ENCODE results near the gene KCTD19.

Gene KCTD19

DNA sequence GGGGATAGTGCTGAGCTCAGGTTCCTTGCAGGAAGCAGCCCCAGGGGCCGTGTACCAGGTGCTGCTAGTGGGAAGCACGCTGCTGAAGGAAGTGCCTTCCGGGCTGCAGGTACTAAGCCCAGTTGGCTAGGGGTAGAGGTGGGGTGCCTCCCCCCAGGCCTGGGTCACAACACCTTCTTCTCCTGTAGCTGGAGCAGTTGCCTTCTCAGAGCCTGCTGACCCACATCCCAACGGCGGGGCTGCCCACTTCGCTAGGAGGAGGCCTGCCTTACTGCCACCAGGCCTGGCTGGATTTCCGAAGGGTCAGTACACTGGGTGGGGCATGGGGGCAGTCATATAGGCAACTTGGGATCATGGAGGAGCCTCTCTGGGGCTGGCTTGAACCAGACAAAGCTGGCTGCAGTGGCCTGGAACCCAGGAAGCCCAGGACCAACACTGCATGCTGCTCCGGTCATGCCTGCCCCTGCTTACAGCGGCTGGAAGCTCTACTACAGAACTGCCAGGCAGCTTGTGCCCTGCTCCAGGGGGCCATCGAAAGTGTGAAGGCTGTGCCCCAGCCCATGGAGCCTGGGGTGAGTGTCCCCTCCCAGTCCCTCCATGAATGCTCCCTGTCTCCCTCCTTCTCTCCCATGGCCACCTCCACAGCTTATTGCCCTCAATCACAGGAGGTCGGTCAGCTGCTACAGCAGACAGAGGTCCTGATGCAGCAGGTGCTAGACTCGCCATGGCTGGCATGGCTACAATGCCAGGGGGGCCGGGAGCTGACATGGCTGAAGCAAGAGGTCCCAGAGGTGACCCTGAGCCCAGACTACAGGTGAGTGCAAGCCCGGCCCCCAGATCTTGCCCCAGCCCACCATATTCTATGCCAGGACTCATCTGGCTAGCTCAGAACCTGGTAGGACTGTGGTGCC, 44.8 kb downstream of the KCTD19 start:
- DNase-seq, result no peak

GRCh38 chr16:67280090-67281015, 46.2 kb downstream of the KCTD19 start:
- no peak for DNase-seq

DNA sequence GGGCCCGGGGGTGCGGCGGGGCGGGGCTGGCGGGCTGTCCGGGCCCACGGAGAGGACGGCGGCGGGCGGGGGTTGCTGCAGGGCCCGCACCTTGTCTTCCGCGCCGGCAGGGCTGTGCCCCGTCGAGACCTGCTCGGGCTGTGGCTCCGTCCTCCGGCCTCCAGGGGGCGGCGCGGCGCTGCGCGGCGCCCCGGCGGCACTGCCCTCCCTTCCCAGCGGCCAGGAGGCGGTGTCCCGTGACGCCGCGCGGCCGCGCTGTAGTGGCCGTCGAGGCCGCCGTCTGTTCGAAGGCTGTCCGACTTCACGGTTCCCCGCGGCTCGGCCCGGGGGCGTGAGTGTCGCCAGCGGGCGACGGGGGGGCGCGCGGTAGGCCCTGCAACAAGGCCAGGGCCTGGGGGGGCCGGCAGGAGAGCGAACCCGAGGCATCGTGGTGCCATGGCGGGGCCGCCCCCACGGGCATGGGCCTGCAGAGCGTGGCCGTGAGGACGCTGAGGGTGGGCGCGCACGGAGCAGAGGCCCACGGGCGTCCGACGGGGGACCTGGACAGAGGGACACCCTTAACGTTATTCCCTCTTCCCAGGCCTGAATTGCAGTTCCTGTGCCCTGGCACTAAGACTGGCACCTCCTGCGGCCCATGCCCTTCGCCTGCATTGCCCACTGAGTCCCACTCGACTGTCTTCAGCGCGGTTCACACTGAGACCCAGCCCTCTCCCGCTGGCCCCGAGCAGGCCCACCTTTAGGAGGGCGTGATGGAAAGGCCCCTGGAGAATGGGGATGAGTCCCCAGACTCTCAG, 47.0 kb downstream of the KCTD19 start, which contains the start of gene PLEKHG4:
TSS of gene PLEKHG4 (plus strand) at position 237 of the 794 bp plus-strand sequence. CDS start at position 750, 513 bp downstream.
- DNase-seq, result peak; percentile 67 to 76

- DNase-seq, result peak; percentile 31 to 39
Measured at GRCh38 chr16:67278773-67279295, 47.7 kb downstream of the KCTD19 start.

- DNase-seq, result no peak
Measured at GRCh38 chr16:67277999-67278772, 48.4 kb downstream of the KCTD19 start.

DNA sequence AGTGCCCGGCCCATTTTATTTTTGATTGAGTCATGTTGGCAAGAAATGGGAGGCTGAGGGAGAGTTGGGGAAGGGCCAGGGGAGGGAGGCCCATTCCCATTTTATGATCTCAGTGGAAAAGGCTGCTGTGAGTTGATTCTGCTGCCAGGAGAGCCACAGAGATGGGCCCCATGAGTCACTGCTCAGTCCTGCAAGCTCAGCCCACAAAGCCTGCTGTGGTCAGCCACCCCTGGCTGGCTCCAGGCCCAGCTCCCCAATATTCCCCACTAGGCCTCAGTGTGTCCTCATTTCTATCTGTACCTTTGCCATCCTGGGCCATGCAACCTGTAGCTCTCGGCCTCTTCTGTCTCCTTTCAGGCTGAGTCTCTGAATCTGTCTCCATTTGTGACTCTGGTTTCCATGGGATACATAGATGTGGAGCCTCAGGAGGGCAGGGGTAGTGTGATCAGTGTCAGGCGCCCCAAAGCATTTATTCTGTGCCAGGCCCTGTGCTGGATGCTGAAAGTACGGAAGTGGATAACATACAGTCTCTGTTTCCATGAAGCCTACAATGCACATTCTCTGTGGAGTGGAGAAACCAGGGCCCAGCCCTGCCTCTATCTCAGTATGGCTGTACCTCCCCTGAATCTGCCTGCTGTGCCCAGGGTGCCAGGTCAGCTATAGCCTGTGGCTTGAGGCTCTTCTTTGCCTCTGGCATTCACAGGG, 49.1 kb downstream of the KCTD19 start:
- DNase-seq, result no peak

DNA sequence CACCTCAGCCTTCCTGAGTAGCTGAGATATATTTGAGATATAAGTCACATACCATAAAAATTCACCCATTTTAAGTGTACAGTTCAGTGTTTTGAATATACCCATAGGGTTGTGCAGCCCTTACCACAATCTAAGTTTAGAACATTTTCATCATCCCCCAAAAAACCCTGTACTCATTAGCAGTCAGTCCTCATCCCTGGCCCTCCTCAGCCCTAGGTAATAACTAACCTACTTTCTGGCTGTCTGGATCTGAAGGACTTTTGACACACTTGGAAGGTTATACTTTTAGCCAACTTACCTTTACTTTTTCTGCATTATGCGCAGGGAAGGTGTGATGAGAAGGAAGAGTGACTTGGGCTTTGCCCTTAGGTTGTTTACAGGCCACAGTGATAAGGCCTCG, 51.2 kb downstream of the KCTD19 start:
- no peak for DNase-seq

- DNase-seq, result no peak
Measured at GRCh38 chr16:67271446-67271845, 55.1 kb downstream of the KCTD19 start.

- DNase-seq, result no peak
Measured at GRCh38 chr16:67270931-67271338, 55.6 kb downstream of the KCTD19 start.

- DNase-seq, result no peak
Measured at GRCh38 chr16:67269766-67270165, 56.8 kb downstream of the KCTD19 start.

DNA sequence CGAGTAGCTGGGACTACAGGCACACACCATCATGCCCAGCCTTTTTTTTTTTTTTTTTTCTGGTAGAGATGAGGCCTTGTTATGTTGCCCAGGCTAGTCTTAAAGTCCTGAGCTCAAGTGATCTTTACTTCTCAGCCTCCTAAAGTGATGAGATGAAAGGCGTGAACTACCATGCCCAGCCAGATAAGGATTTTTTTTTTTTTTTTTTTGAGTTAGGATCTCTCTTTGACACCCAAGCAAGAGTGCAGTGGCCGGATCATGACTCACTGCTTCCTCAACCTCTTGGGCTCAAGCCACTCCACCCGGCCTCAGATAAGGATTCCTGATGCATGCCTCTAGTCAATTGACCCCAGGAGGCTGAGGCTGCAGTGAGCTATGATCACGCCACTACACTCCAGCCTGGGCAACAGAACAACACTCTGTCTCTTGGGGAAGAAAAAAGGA, 58.4 kb downstream of the KCTD19 start:
- DNase-seq, result no peak

DNA sequence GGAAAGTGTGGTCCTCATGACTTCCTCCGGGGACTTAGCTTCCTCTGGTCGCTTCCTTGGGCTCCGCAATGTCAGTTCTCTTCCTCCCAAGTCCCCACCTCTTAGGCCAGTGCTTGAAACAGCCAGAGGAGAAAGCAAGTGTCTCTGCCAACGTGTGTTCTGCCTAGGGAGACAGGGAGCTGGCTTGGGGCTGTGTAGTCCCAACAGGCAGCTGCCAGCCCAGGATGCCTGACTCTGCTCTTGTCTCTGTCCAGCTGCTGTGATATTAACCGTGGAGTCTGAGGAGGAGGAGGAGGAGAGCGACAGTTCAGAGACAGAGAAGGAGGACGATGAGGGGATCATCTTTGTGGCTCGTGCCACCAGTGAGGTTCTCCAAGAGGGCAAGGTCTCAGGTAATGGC, 60.7 kb downstream of the KCTD19 start:
- no peak for DNase-seq

GRCh38 chr16:67264866-67265265, 61.7 kb downstream of the KCTD19 start:
- DNase-seq, result no peak

GRCh38 chr16:67264277-67264676, 62.3 kb downstream of the KCTD19 start:
- DNase-seq, result no peak

DNA sequence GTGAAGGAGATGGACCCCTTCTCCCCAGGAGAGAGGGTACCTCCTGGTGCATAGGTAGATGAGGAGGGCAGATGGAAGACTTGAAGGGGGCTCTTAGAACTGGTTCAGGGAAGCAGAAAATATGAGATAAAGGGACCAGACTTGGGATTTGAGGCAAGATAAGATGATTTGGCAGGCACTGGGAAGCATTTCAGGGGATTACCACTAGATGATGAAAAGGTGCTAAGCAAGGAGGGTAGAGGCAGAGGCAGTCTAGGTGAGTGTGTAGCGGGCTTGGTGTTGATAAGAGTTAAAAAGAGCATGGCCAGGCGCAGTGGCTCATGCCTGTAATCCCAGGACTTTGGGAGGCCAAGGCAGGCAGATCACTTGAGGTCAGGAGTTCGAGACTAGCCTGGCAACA, 63.3 kb downstream of the KCTD19 start:
- DNase-seq, result no peak

DNA sequence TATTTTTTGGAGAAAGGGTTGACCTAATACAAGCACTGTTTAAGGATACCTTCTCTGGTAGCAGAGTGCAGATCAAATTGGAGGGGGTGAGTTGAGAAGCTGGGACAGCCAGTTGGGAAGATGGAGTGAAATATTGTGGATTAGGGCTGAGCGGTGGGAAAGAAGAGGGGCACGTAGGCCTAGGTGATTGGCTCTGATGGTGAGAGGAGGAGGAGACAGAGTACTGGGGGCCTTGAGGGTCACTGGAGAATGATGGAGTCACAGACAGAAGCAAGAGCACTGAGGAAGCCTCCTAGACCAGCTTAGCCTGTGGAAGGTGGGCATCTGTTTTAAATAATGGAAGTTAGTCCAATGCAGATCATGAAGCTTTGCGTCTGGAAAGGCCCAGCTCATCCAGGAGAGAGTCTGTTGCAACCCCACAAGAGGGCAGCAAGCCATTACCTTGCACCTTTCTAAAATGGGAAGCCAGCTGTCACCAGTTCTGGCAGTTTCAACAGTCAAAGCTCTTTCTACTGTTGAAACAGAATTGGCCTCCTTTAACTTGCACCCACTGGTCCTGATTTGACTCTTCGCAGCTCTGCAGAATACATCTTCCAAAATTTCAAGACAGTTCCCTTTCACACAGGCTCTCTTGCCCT, 66.0 kb downstream of the KCTD19 start:
- DNase-seq, result no peak

DNA sequence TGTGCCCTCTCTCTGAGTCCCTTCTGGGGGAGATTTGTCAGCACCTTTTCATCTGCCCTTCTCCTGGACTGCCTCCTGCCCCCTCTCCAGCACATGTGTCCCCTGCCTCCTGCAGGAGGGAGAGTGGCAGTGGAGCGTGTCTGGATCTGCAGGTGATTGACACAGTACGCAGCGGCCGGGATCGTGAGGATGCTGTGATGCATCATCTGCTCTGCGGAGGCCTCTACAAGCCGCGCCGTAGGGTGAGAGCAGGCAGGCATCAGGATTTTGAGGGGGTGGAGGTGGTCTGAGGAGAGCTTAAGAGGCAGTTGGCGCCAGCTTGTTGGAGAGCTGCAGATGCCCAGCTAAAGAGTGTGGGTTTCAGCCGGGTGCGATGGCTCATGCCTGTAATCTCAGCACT, 66.8 kb downstream of the KCTD19 start:
- no peak for DNase-seq

GRCh38 chr16:67258161-67258835, 68.2 kb downstream of the KCTD19 start:
- no peak for DNase-seq

DNA sequence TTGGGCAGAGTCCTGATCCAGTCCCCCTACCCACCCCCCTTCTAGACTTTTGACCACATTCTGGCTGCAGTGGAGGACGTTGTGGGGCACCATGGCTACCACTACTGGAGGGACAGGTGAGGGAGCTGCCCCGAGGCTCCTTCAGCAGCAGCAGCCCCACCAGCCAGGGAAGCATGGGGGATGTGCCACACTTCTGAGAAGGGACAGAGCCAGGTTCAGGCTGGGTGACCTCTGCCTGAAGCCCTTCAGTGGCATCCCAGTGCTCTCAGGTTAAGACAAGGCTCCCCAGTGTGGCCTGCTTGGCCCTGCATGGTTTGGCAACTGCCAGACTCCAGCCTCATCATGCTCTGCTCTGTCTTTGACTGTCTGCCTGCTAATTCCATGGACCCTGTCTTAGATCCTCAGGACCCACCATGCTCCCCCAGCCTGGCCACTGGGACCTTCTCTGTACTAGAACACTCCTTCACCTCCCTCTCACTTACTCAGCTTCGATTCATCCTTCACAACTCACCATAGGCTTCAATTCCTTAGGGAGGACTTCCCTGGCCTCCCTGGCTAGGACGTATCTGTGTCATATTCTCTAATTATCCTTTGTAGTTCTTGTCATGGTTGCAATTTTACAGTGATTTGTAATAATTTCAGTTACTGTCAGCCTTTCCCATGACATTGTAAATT, 68.9 kb downstream of the KCTD19 start:
- DNase-seq, result no peak

Measured in activated CD4-positive, alpha-beta T cell treated with anti-CD3 and anti-CD28 coated beads, Interleukin-2, amount 50 U/mL, for 4 hours (primary cell).